Measurements from ENCODE around the gene CD164L2.

The CD164L2 gene

DNA sequence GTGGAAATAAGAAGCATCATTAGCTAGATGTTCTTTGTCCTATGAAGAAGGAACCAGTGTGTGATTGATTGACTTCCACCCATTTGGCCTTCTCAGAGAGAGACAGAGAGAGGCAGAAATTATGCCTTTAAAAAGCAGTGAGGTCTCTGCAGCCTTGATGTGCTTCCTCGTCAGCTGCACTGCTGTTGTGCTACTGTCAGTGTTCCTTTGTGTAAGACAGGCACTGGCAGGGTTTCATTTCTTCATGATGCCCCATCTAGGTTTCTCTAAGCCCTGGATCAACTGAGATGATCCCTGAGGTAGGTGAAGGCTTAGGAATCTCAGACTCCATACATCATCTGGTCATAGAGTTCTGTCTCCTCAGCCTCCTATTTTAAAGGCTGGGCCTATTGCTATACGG lies 44.2 kb upstream of the CD164L2 start:
- Histone ChIP-seq H3K27me3 (ENCODE audit: low read length) (no peaks in the 10 kb centered on the region), H3K9ac (ENCODE audit: low read length) (no peak overlapping the region), H3K9me3 (ENCODE audit: insufficient read depth, low read length) (no peaks in the 10 kb centered on the region), H2AFZ (ENCODE audit: low read depth, low read length, severe bottlenecking) (no peak overlapping the region), H3K79me2 (ENCODE audit: insufficient read depth, low read length) (peaks cover 59% of the 10 kb centered on the region), H3K4me2 (ENCODE audit: low read depth, low read length, poor library complexity, severe bottlenecking) (no peak overlapping the region), H3F3A (ENCODE audit: insufficient read depth) (0 out of 2 replicates have a peak, but pooled peaks cover 4% of the 10 kb centered on the region), H4K20me1 (ENCODE audit: low read depth, low read length) (peaks cover 3% of the 10 kb centered on the region; the same call in 1 of the 2 replicates), H3K27ac (ENCODE audit: low read depth, low read length) (no peak overlapping the region), H3K4me3 (ENCODE audit: insufficient read depth, low read length, poor library complexity, severe bottlenecking) (no peak overlapping the region), H3K36me3 (ENCODE audit: low read length) (peaks cover 8% of the 10 kb centered on the region), H3K9me2 (replicated peaks; ENCODE audit: insufficient read depth, low read length) (no peaks in the 10 kb centered on the region)
- TF ChIP-seq, protein P1, sequence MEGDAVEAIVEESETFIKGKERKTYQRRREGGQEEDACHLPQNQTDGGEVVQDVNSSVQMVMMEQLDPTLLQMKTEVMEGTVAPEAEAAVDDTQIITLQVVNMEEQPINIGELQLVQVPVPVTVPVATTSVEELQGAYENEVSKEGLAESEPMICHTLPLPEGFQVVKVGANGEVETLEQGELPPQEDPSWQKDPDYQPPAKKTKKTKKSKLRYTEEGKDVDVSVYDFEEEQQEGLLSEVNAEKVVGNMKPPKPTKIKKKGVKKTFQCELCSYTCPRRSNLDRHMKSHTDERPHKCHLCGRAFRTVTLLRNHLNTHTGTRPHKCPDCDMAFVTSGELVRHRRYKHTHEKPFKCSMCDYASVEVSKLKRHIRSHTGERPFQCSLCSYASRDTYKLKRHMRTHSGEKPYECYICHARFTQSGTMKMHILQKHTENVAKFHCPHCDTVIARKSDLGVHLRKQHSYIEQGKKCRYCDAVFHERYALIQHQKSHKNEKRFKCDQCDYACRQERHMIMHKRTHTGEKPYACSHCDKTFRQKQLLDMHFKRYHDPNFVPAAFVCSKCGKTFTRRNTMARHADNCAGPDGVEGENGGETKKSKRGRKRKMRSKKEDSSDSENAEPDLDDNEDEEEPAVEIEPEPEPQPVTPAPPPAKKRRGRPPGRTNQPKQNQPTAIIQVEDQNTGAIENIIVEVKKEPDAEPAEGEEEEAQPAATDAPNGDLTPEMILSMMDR (IDR thresholded peaks at IDR 0.05; ENCODE audit: insufficient read depth, low read length, poor library complexity, severe bottlenecking), result no peak
- TF ChIP-seq EZH2phosphoT487 (conservative IDR thresholded peaks at IDR 0.05; ENCODE audit: low read length), result no peak

DNA sequence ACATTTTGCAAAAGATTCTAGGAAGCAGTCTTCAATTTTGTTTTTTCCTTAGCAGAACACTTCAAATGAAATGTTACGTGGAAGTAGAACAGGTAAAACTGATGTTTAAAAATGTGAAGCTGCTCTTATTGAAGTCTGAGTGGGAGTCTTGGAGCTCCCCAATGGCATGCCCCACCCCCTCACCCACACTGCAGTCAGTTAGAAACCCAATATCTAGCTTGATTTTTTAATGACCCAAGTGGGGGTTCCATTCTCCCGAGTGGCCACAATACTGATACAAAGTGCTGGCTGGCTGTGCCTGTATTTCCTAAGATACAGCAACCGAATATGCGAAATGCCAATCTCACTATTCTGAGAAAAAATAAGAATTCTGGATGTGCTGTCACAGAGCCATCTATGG lies 40.6 kb upstream of the CD164L2 start:
- TF ChIP-seq, protein P1 (IDR thresholded peaks at IDR 0.05; ENCODE audit: insufficient read depth, low read length, poor library complexity, severe bottlenecking), result no peak
- no peak for TF ChIP-seq EZH2phosphoT487 (conservative IDR thresholded peaks at IDR 0.05; ENCODE audit: low read length)
- Histone ChIP-seq H3K27me3 (ENCODE audit: low read length) (no peaks in the 10 kb centered on the region), H3K27ac (ENCODE audit: low read depth, low read length) (no peak overlapping the region), H3K9me3 (ENCODE audit: insufficient read depth, low read length) (no peaks in the 10 kb centered on the region), H3K9me2 (replicated peaks; ENCODE audit: insufficient read depth, low read length) (no peaks in the 10 kb centered on the region), H2AFZ (ENCODE audit: low read depth, low read length, severe bottlenecking) (no peak overlapping the region), H3K4me2 (ENCODE audit: low read depth, low read length, poor library complexity, severe bottlenecking) (no peak overlapping the region), H3K79me2 (ENCODE audit: insufficient read depth, low read length) (peaks cover 32% of the 10 kb centered on the region), H3K36me3 (ENCODE audit: low read length) (peaks cover 8% of the 10 kb centered on the region), H3K4me3 (ENCODE audit: insufficient read depth, low read length, poor library complexity, severe bottlenecking) (no peak overlapping the region), H3K9ac (ENCODE audit: low read length) (no peak overlapping the region), H3F3A (ENCODE audit: insufficient read depth) (no peaks in the 10 kb centered on the region), H4K20me1 (ENCODE audit: low read depth, low read length) (no peaks in the 10 kb centered on the region)

GRCh38 chr1:27418326-27419185 lies 35.4 kb upstream of the CD164L2 start:
- no peaks in the 10 kb centered on the region for H4K20me1 ChIP-seq (ENCODE audit: low read depth, low read length)
- H3K79me2 ChIP-seq (ENCODE audit: insufficient read depth, low read length), result peaks cover 12% of the 10 kb centered on the region
- H3K9me2 ChIP-seq (replicated peaks; ENCODE audit: insufficient read depth, low read length), result no peaks in the 10 kb centered on the region
- no peak overlapping the region for H3K4me3 ChIP-seq (ENCODE audit: insufficient read depth, low read length, poor library complexity, severe bottlenecking)
- peak overlapping the region; percentile 46 for H3K27ac ChIP-seq (ENCODE audit: low read depth, low read length)
- peak overlapping the region; percentile 13 for H3K4me2 ChIP-seq (ENCODE audit: low read depth, low read length, poor library complexity, severe bottlenecking)
- H3K9me3 ChIP-seq (ENCODE audit: insufficient read depth, low read length), result no peaks in the 10 kb centered on the region
- H2AFZ ChIP-seq (ENCODE audit: low read depth, low read length, severe bottlenecking), result no peak overlapping the region
- H3K36me3 ChIP-seq (ENCODE audit: low read length), result peaks cover 23% of the 10 kb centered on the region; the same call in 1 of the 2 replicates
- H3F3A ChIP-seq (ENCODE audit: insufficient read depth), result no peaks in the 10 kb centered on the region
- no peak for TF ChIP-seq EZH2phosphoT487 (conservative IDR thresholded peaks at IDR 0.05; ENCODE audit: low read length)
- TF ChIP-seq, protein P1 (IDR thresholded peaks at IDR 0.05; ENCODE audit: insufficient read depth, low read length, poor library complexity, severe bottlenecking), result no peak
- H3K9ac ChIP-seq (ENCODE audit: low read length), result peak overlapping the region; percentile 8; the same call in 1 of the 2 replicates
- no peaks in the 10 kb centered on the region for H3K27me3 ChIP-seq (ENCODE audit: low read length)

Measured in SU-DHL-6 (cell line).